ENCODE results near the gene ZNF165.

The ZNF165 gene

GRCh38 chr6:28135393-28135792, 55.0 kb downstream of the ZNF165 start:
- Histone ChIP-seq H2AK5ac (ENCODE audit: low read length) (no peak overlapping the region), H3K4me1 (ENCODE audit: control insufficient read depth, low read depth, low read length) (no peaks in the 10 kb centered on the region), H3K4me2 (ENCODE audit: low read length) (no peak overlapping the region), H3K4ac (ENCODE audit: low read depth, low read length) (no peak overlapping the region), H2BK15ac (replicated peaks; ENCODE audit: low read depth) (no peak overlapping the region), H2BK5ac (ENCODE audit: low read length) (no peak overlapping the region), H3K23ac (ENCODE audit: low read length) (no peak overlapping the region), H3K79me2 (ENCODE audit: control insufficient read depth, insufficient read depth, low read length) (no peaks in the 10 kb centered on the region), H2BK120ac (ENCODE audit: low read depth, low read length) (no peak overlapping the region), H3K27ac (ENCODE audit: low read depth, low read length) (no peak overlapping the region), H3K79me1 (ENCODE audit: low read length) (peaks cover 4% of the 10 kb centered on the region), H4K8ac (ENCODE audit: low read depth, low read length) (no peak overlapping the region), H3K18ac (ENCODE audit: low read length) (no peak overlapping the region), H3K4me3 (ENCODE audit: low read length) (no peak overlapping the region), H4K5ac (ENCODE audit: low read length) (no peak overlapping the region), H3K9ac (ENCODE audit: low read length) (no peak overlapping the region), H3K27me3 (ENCODE audit: insufficient read depth, low read length, poor library complexity) (no peaks in the 10 kb centered on the region), H3K56ac (ENCODE audit: low read length) (no peak overlapping the region), H3K36me3 (ENCODE audit: control insufficient read depth, insufficient read depth, low read length) (no peaks in the 10 kb centered on the region)
- DNase-seq = peak; percentile 37
- no CpG with 5 or more reads among the region's 3 CpGs for WGBS (ENCODE audit: extremely low coverage, insufficient coverage, low lambda C conversion rate)

DNA sequence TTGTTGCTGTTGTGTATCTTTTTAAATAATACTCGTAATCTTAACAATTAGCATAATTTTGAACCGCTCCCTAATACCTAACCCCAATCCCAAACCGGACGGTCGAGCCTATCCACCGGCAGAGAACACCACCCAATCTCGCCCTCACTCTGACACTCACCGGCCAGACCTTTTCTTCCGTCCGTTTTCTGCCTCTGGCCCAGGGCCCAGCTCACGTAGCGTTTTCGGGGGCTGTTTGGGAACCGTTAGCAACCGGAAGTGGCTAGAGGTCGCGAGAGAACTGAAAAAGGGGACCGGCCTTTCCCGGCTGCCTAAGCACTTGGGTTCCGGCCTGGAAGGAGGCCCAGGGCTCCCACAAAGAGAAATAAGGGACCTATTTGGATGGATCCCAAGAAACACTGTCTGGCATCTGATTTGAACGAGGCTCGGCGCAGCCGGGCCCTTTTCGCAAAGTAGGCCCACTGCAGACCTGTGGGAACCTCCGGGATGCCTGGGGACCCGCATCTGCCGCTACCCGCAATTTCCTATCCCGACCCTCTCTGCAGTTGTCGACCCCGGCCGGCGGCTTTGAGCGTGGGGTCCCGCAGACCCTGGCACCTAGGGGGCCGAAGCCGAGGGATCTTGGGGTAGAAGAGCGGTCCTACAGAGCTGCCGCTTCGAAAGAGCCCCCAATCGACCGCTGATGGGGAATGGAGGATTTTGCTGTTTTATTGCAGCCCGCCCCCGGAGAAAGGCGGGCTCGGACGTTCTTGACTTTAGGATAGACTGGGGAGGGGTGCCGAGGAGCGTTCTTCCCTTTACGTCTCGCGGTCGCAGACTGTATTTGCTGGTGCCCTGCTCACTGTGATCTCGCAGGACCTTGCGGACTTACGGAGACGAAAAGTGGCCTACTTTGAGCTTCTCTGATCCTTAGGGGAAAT, 56.5 kb downstream of the ZNF165 start:
- Histone ChIP-seq H3K9ac (ENCODE audit: low read length) (peak overlapping the region; percentile 85), H3K4me2 (ENCODE audit: low read length) (peak overlapping the region; percentile 82), H2AK5ac (ENCODE audit: low read length) (no peak overlapping the region), H3K18ac (ENCODE audit: low read length) (peak overlapping the region; percentile 97), H3K4me1 (ENCODE audit: control insufficient read depth, low read depth, low read length) (no peaks in the 10 kb centered on the region), H3K79me2 (ENCODE audit: control insufficient read depth, insufficient read depth, low read length) (no peaks in the 10 kb centered on the region), H2BK120ac (ENCODE audit: low read depth, low read length) (peak overlapping the region; percentile 82), H3K79me1 (ENCODE audit: low read length) (peaks cover 2% of the 10 kb centered on the region), H3K4me3 (ENCODE audit: low read length) (peak overlapping the region; percentile 71), H3K27ac (ENCODE audit: low read depth, low read length) (peak overlapping the region; percentile 86), H3K23ac (ENCODE audit: low read length) (no peak overlapping the region), H3K27me3 (ENCODE audit: insufficient read depth, low read length, poor library complexity) (no peaks in the 10 kb centered on the region), H4K8ac (ENCODE audit: low read depth, low read length) (peak overlapping the region; percentile 57), H3K56ac (ENCODE audit: low read length) (peak overlapping the region; percentile 92), H3K4ac (ENCODE audit: low read depth, low read length) (peak overlapping the region; percentile 99), H4K5ac (ENCODE audit: low read length) (peak overlapping the region; percentile 6), H2BK5ac (ENCODE audit: low read length) (no peak overlapping the region), H3K36me3 (ENCODE audit: control insufficient read depth, insufficient read depth, low read length) (no peaks in the 10 kb centered on the region), H2BK15ac (replicated peaks; ENCODE audit: low read depth) (no peak overlapping the region)
- peak; percentile 94 for DNase-seq
- no CpG with 5 or more reads among the region's 58 CpGs for WGBS (ENCODE audit: extremely low coverage, insufficient coverage, low lambda C conversion rate)

GRCh38 chr6:28137505-28137981, 57.2 kb downstream of the ZNF165 start:
- H3K56ac ChIP-seq (ENCODE audit: low read length) = peak overlapping the region; percentile 92
- no peak overlapping the region for H2BK120ac ChIP-seq (ENCODE audit: low read depth, low read length)
- no peaks in the 10 kb centered on the region for H3K36me3 ChIP-seq (ENCODE audit: control insufficient read depth, insufficient read depth, low read length)
- H3K23ac ChIP-seq (ENCODE audit: low read length) = no peak overlapping the region
- no peak overlapping the region for H2BK5ac ChIP-seq (ENCODE audit: low read length)
- no peaks in the 10 kb centered on the region for H3K4me1 ChIP-seq (ENCODE audit: control insufficient read depth, low read depth, low read length)
- no peaks in the 10 kb centered on the region for H3K27me3 ChIP-seq (ENCODE audit: insufficient read depth, low read length, poor library complexity)
- no peak overlapping the region for H2AK5ac ChIP-seq (ENCODE audit: low read length)
- H3K27ac ChIP-seq (ENCODE audit: low read depth, low read length) = peak overlapping the region; percentile 86
- H4K5ac ChIP-seq (ENCODE audit: low read length) = no peak overlapping the region
- no peak overlapping the region for H2BK15ac ChIP-seq (replicated peaks; ENCODE audit: low read depth)
- DNase-seq = peak; percentile 25
- peak overlapping the region; percentile 85 for H3K9ac ChIP-seq (ENCODE audit: low read length)
- peaks cover 4% of the 10 kb centered on the region for H3K79me2 ChIP-seq (ENCODE audit: control insufficient read depth, insufficient read depth, low read length)
- WGBS (ENCODE audit: extremely low coverage, insufficient coverage, low lambda C conversion rate) = no CpG with 5 or more reads among the region's 6 CpGs
- peaks cover 2% of the 10 kb centered on the region for H3K79me1 ChIP-seq (ENCODE audit: low read length)
- H3K4me2 ChIP-seq (ENCODE audit: low read length) = peak overlapping the region; percentile 82
- H3K4me3 ChIP-seq (ENCODE audit: low read length) = peak overlapping the region; percentile 69
- no peak overlapping the region for H3K18ac ChIP-seq (ENCODE audit: low read length)
- peak overlapping the region; percentile 57 for H4K8ac ChIP-seq (ENCODE audit: low read depth, low read length)
- no peak overlapping the region for H3K4ac ChIP-seq (ENCODE audit: low read depth, low read length)

Data from mesendoderm (in vitro differentiated cells).